ENCODE data around the gene ATP5ME. TPM values are rescaled to one million over a fixed set of nuclear protein-coding genes. Genes with fewer than 3 reads are reported as not detected.

ATP5ME gene
- total and polyA plus RNA-seq, 2 of the 13 experiments (the other 11 are each of a cell fraction or from before 2014, with no cell fraction given): 305 to 753 TPM

GRCh38 chr4:678331-679103, 4.4 kb upstream of the ATP5ME start (continued):
- TF ChIP-seq SOX13 (IDR thresholded peaks at IDR 0.05): no peak
- no peak for TF ChIP-seq SOX13 (CRISPR knock-in tag; conservative IDR thresholded peaks at IDR 0.05 in 1 of 2, IDR thresholded peaks at IDR 0.05 in 1 of 2)
- TF ChIP-seq ZNF879 (CRISPR knock-in tag; IDR thresholded peaks at IDR 0.05): no peak
- TF ChIP-seq ZNF350 (CRISPR knock-in tag; IDR thresholded peaks at IDR 0.05; ENCODE audit: borderline replicate concordance, low read depth): no peak
- no peak for TF ChIP-seq MTF2 (CRISPR knock-in tag; IDR thresholded peaks at IDR 0.05; ENCODE audit: borderline replicate concordance)
- TF ChIP-seq, protein P1, sequence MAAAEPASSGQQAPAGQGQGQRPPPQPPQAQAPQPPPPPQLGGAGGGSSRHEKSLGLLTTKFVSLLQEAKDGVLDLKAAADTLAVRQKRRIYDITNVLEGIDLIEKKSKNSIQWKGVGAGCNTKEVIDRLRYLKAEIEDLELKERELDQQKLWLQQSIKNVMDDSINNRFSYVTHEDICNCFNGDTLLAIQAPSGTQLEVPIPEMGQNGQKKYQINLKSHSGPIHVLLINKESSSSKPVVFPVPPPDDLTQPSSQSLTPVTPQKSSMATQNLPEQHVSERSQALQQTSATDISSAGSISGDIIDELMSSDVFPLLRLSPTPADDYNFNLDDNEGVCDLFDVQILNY (CRISPR knock-in tag; conservative IDR thresholded peaks at IDR 0.05): no peak
- TF ChIP-seq, protein P2, sequence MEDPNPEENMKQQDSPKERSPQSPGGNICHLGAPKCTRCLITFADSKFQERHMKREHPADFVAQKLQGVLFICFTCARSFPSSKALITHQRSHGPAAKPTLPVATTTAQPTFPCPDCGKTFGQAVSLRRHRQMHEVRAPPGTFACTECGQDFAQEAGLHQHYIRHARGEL (CRISPR knock-in tag; IDR thresholded peaks at IDR 0.05): no peak
- TF ChIP-seq NR2F1 (CRISPR knock-in tag; IDR thresholded peaks at IDR 0.05): no peak
- no peak for TF ChIP-seq ZHX1 (CRISPR knock-in tag; IDR thresholded peaks at IDR 0.05; ENCODE audit: low read depth)
- no peak for TF ChIP-seq NR2F6 (IDR thresholded peaks at IDR 0.05)
- TF ChIP-seq NR2F6 (CRISPR knock-in tag; IDR thresholded peaks at IDR 0.05): no peak
- TF ChIP-seq NONO (IDR thresholded peaks at IDR 0.05): no peak
- TF ChIP-seq NONO (CRISPR knock-in tag; conservative IDR thresholded peaks at IDR 0.05): 0 out of 2 replicates have a peak, but pooled peaks have one; percentile 46
- TF ChIP-seq MAZ (IDR thresholded peaks at IDR 0.05; ENCODE audit: borderline replicate concordance, low read depth, low read length): no peak
- TF ChIP-seq MAZ (CRISPR knock-in tag; IDR thresholded peaks at IDR 0.05; ENCODE audit: low read depth): 0 out of 2 replicates have a peak, but pooled peaks have one; percentile 44
- 0 out of 2 replicates have a peak, but pooled peaks have one; percentile 33 for TF ChIP-seq ZNF83 (CRISPR knock-in tag; IDR thresholded peaks at IDR 0.05; ENCODE audit: borderline replicate concordance)

All from HepG2 (cell line).